ENCODE measurements around the gene NUDT11. TPM values are rescaled to one million over a fixed set of nuclear protein-coding genes. Genes with fewer than 3 reads are reported as not detected.

Gene NUDT11
- total RNA-seq, 2 donors from 2014 or later = 1.8 to 5.0 TPM

DNA sequence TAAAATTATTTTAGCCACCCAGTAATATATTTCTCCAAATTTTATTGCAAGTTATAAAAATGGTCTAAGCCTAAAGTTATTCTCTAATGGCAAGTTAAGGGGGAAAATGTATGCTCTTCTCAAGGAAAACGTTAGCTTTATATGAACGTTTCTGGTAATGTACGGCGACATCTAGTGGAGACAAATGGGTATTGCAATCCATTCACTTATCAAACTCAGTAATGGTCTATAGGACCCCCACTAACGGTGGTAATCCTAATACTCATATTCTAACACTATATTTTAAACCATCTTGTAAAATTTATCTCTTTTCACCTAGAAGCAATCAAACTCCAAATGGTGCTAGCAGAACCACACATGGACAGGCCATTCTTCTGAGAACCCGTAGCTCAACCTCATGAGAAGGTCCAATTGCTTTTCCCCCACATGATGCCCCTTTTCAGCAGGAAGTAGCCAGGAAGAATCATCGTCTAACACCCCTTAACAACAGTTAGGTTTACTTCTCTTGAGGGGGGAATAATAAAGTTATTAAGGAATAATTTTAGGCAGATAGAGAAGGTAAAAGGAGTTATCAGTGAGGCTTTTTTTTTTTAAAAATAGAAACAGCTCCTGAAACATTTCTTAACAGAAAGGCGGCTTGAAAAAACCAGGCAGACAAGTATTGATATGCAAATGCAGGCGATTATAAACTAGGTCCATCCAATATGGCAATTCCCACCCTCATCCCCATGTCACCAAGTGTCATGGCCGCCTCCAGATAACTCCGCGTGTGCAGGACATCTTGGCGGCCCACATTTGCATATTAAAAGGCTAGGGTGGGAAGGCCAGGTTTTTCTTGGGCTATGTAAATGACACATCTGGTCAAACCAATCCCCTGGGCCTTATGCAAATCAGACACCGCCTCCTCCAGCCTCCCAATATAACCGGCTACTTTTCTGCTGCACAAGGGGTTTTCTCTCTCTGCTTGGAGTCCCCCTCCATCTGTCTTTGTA, 35.0 kb downstream of the NUDT11 start:
- DNase-seq (ENCODE audit: low spot score) = no peak
- Histone ChIP-seq H3K27me3 (replicated peaks; ENCODE audit: insufficient read depth) (no peaks in the 10 kb centered on the region), H3K27ac (no peak overlapping the region), H3K9me3 (no peaks in the 10 kb centered on the region), H3K4me1 (ENCODE audit: control insufficient read depth in 1 of 2, low read depth in 2 of 2) (no peaks in the 10 kb centered on the region), H3K4me3 (no peak overlapping the region), H3K36me3 (no peaks in the 10 kb centered on the region)
- ATAC-seq (ENCODE audit: insufficient number of reproducible peaks, low FRiP score, low read depth) = no peak
- TF ChIP-seq, protein P1, sequence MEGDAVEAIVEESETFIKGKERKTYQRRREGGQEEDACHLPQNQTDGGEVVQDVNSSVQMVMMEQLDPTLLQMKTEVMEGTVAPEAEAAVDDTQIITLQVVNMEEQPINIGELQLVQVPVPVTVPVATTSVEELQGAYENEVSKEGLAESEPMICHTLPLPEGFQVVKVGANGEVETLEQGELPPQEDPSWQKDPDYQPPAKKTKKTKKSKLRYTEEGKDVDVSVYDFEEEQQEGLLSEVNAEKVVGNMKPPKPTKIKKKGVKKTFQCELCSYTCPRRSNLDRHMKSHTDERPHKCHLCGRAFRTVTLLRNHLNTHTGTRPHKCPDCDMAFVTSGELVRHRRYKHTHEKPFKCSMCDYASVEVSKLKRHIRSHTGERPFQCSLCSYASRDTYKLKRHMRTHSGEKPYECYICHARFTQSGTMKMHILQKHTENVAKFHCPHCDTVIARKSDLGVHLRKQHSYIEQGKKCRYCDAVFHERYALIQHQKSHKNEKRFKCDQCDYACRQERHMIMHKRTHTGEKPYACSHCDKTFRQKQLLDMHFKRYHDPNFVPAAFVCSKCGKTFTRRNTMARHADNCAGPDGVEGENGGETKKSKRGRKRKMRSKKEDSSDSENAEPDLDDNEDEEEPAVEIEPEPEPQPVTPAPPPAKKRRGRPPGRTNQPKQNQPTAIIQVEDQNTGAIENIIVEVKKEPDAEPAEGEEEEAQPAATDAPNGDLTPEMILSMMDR (IDR thresholded peaks at IDR 0.05) = peak; percentile 60

DNA sequence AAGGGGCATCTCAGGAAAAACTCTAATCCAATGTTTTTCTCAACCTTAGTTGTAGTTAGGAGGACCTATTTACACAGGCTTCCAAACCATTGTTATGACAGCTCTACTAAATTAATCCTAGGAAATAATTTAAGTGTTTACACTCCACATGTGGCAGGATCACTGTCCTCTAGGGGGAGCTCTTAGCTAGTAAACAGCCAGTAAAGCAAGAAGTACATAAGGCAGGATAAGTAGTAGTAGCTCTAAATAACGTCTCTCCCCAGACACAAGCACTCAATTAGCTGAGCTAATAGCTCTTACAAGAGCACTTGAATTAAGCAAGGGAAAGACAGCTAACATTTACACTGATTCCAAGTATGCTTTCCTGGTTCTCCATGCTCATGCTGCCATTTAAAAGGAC, 37.3 kb downstream of the NUDT11 start:
- no peaks in the 10 kb centered on the region for H3K9me3 ChIP-seq
- ATAC-seq (ENCODE audit: insufficient number of reproducible peaks, low FRiP score, low read depth) (no peak), DNase-seq (ENCODE audit: low spot score) (no peak)
- H3K4me1 ChIP-seq (ENCODE audit: control insufficient read depth in 1 of 2, low read depth in 2 of 2) = no peaks in the 10 kb centered on the region
- no peak overlapping the region for H3K4me3 ChIP-seq
- H3K36me3 ChIP-seq = no peaks in the 10 kb centered on the region
- TF ChIP-seq, protein P1 (IDR thresholded peaks at IDR 0.05) = no peak
- H3K27ac ChIP-seq = no peak overlapping the region
- H3K27me3 ChIP-seq (replicated peaks; ENCODE audit: insufficient read depth) = no peaks in the 10 kb centered on the region

DNA sequence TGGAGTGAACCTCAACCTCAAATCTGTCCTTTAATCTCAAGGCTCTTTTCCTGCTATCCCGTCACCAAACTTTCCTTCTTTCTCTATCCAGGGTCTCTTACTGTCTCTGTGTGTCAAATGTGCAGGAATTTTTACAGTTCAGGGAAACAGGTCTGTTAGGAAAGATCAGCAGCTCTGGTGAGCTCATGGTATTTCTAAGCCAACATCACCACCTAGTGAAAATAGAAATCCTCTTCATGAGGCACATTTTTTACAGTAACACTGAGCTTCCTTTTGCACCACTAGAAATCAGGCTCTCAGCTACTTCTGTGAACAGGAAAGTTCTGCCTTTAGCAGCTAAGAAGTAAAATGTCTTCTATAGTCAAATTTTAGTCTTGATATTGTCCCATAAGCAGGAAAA, 39.6 kb downstream of the NUDT11 start:
- TF ChIP-seq, protein P1 (IDR thresholded peaks at IDR 0.05) = no peak
- H3K9me3 ChIP-seq = no peaks in the 10 kb centered on the region
- H3K4me1 ChIP-seq (ENCODE audit: control insufficient read depth in 1 of 2, low read depth in 2 of 2) = no peaks in the 10 kb centered on the region
- H3K27ac ChIP-seq = no peak overlapping the region
- H3K4me3 ChIP-seq = no peak overlapping the region
- no peak for ATAC-seq (ENCODE audit: insufficient number of reproducible peaks, low FRiP score, low read depth)
- no peaks in the 10 kb centered on the region for H3K27me3 ChIP-seq (replicated peaks; ENCODE audit: insufficient read depth)
- no peak for DNase-seq (ENCODE audit: low spot score)
- H3K36me3 ChIP-seq = no peaks in the 10 kb centered on the region

DNA sequence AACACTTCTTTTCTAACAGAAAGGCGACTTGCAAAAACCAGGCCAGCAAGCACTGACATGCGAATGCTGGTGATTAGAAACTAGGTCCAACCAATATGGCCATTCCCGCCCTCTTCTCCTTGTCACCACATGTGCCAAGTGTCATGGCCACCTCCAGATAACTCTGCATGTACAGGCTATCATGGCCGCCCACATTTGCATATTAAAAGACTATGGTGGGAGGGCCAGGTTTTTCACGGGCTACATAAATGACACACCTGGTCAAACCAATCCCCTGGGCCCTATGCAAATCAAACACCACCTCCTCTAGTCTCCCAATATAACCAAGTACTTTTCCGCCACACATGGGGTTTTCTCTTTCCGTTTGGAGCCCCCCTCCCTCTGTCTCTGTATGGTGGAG, 40.1 kb downstream of the NUDT11 start:
- Histone ChIP-seq H3K4me3 (no peak overlapping the region), H3K27me3 (replicated peaks; ENCODE audit: insufficient read depth) (no peaks in the 10 kb centered on the region), H3K27ac (no peak overlapping the region), H3K4me1 (ENCODE audit: control insufficient read depth in 1 of 2, low read depth in 2 of 2) (no peaks in the 10 kb centered on the region), H3K9me3 (no peaks in the 10 kb centered on the region), H3K36me3 (no peaks in the 10 kb centered on the region)
- no peak for ATAC-seq (ENCODE audit: insufficient number of reproducible peaks, low FRiP score, low read depth)
- TF ChIP-seq, protein P1 (IDR thresholded peaks at IDR 0.05) = no peak
- no peak for DNase-seq (ENCODE audit: low spot score)

GRCh38 chrX:51440365-51440764, 56.0 kb downstream of the NUDT11 start:
- Histone ChIP-seq H3K27me3 (replicated peaks; ENCODE audit: insufficient read depth) (no peaks in the 10 kb centered on the region), H3K36me3 (no peaks in the 10 kb centered on the region), H3K9me3 (no peaks in the 10 kb centered on the region), H3K4me3 (no peak overlapping the region), H3K4me1 (ENCODE audit: control insufficient read depth in 1 of 2, low read depth in 2 of 2) (no peaks in the 10 kb centered on the region), H3K27ac (no peak overlapping the region)
- DNase-seq (ENCODE audit: low spot score) = no peak
- ATAC-seq (ENCODE audit: insufficient number of reproducible peaks, low FRiP score, low read depth) = no peak
- TF ChIP-seq, protein P1 (IDR thresholded peaks at IDR 0.05) = no peak

Other genes starting within 250 kb of the NUDT11 start
- 1 to 10 TPM in 1 of 2 donors, under 1 TPM in 1; 0.41 to 3.8 TPM for gene NUDT10, start 163.8 kb downstream of the NUDT11 start, total RNA-seq
- gene CENPVL3, start 122.3 kb upstream of the NUDT11 start, total RNA-seq = not detected
- gene CENPVL2, start 186.2 kb upstream of the NUDT11 start, total RNA-seq = not detected
- gene CENPVL1, start 213.9 kb upstream of the NUDT11 start, total RNA-seq = not detected
- 1 to 10 TPM; 3.1 to 5.2 TPM for gene GSPT2, start 246.8 kb upstream of the NUDT11 start, total RNA-seq

Data from thoracic aorta (tissue), 2 donors.